Stomach smooth muscle (tissue), 2 donors: ENCODE measurements around the gene C2orf92.
"Not testable (repeated sequence)": the region's sequence is repeated elsewhere in the genome, so short reads cannot be mapped to it uniquely, and the experiment has no call there.

Experiments
- H3K27ac ChIP-seq: one replicate; pipeline ENCODE4 v1.7.0; 2013; ENCODE audit warnings: mild to moderate bottlenecking, low read length, inconsistent platforms
- H3K27me3 ChIP-seq, 2 donors: one replicate each; pipeline ENCODE4 v1.7.0; 2013; ENCODE audit warnings: low read length in 2 of 2; ENCODE audit not compliant: insufficient read depth in 2 of 2, control insufficient read depth in 1 of 2
- H3K36me3 ChIP-seq, 2 donors: one replicate each; pipeline ENCODE4 v1.7.0; 2013; ENCODE audit warnings: low read length in 2 of 2; ENCODE audit not compliant: control insufficient read depth in 2 of 2, insufficient read depth in 2 of 2
- H3K4me1 ChIP-seq: one replicate; pipeline ENCODE4 v1.7.0; 2013; ENCODE audit warnings: low read length; ENCODE audit not compliant: control insufficient read depth, insufficient read depth
- H3K4me3 ChIP-seq, 2 donors: one replicate each; pipeline ENCODE4 v1.7.0; 2013; ENCODE audit warnings: low read length in 2 of 2
- H3K9ac ChIP-seq, 2 donors: one replicate each; pipeline ENCODE4 v1.7.0; 2013; ENCODE audit warnings: low read length in 2 of 2, mild to moderate bottlenecking in 1 of 2
- H3K9me3 ChIP-seq, 2 donors: one replicate each; pipeline ENCODE4 v1.7.0; 2013; ENCODE audit warnings: low read length in 2 of 2; ENCODE audit not compliant: control insufficient read depth in 2 of 2
- donor health status: healthy.
- donor health status: Pancreatic carcinoma.

C2orf92 gene

DNA sequence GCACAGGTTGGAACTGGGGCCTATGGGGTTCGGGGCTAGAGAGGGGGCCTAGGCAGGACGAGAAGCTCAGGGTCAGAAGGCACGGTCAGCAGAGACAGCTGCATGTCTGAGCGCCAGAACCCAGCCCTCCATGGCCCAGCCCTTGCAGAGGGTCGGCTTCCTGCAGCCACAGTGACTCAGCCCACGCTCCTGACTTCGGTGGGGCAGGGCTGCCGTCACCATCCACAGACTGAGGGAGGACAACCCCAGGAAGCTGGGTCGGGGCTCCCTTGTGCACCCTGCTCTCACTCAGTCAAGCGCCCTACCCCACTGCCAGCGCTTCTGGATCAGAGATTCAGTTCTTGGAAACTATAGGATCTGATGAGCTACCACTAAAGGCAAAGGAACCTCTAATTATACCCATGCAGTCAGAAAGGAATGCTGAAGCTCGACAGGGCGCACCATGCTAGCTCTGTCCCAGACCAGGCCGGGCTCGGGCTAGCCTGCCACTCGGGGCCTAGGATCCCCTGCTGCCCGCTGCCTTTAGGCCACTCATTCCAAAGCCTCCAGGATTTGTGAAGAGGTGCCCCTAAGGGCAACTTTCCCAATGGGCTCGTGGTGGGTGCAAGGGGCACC is 8.6 kb upstream of the C2orf92 start:
- peaks cover 32% of the 10 kb centered on the region for H3K4me1 ChIP-seq

DNA sequence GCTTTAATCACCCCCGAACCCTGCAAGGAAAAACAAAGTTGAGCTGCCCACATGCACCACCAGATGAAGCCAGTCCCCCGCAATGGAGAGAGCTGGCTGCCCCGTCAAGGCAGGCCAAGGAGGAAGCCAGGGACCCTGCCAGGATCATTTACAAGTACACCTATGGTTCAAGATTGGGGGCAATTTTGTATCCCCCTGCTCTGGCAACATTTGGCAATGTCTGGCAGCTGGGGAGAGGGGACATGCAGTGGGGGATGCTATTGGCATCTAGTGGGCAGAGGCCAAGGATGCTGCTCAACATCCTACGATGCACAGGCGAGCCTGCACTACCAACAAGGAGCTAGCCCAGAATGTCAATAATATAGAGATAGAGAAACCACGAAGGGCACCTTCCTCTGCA is 7.6 kb upstream of the C2orf92 start:
- Histone ChIP-seq H3K27ac (no peak overlapping the region), H3K9ac (no peak overlapping the region), H3K4me3 (no peak overlapping the region)

More for the DNA sequence above, 8.6 kb upstream of the C2orf92 start:
- Histone ChIP-seq H3K27ac (no peak overlapping the region), H3K36me3 (peaks cover 9 to 31% of the 10 kb centered on the region in 2 donors), H3K4me3 (no peak overlapping the region), H3K9me3 (no peaks in the 10 kb centered on the region), H3K9ac (no peak overlapping the region), H3K27me3 (no peaks in the 10 kb centered on the region)

DNA sequence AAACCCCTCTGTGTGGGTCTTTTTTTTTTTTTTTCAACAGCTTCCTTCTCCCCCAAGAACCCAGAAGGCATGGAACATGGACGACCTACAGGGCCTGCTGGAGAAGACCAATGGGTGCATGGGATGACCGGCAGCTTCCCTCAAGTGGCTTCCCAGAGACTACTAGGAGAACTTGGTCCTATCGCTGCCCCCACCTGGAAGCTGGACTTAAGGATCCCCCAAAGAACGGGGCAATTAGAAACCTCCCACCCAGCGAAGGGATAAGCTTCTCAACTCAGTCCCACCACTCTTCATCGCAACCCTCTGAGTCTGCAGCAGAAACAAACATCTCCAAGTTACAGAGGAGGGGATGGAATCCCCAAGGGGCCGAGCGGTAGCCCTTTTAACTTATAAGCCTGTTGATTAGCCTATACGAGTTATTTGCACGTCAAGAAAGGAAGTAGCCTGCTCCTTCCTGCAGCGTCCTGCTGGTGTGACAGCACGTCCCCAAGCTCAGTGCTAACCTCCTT is 7.1 kb upstream of the C2orf92 start:
- H3K36me3 ChIP-seq: peaks cover 6 to 19% of the 10 kb centered on the region in 2 donors
- peak overlapping the region; percentile 73 to 75 for H3K9ac ChIP-seq
- H3K4me1 ChIP-seq: peaks cover 32% of the 10 kb centered on the region
- H3K27ac ChIP-seq: peak overlapping the region; percentile 73
- no peaks in the 10 kb centered on the region for H3K9me3 ChIP-seq
- peak overlapping the region; percentile 85 to 88 for H3K4me3 ChIP-seq
- H3K27me3 ChIP-seq: no peaks in the 10 kb centered on the region

More for the DNA sequence above, 7.6 kb upstream of the C2orf92 start:
- Histone ChIP-seq H3K4me1 (peaks cover 32% of the 10 kb centered on the region), H3K36me3 (peaks cover 9 to 24% of the 10 kb centered on the region in 2 donors), H3K27me3 (no peaks in the 10 kb centered on the region), H3K9me3 (no peaks in the 10 kb centered on the region)

DNA sequence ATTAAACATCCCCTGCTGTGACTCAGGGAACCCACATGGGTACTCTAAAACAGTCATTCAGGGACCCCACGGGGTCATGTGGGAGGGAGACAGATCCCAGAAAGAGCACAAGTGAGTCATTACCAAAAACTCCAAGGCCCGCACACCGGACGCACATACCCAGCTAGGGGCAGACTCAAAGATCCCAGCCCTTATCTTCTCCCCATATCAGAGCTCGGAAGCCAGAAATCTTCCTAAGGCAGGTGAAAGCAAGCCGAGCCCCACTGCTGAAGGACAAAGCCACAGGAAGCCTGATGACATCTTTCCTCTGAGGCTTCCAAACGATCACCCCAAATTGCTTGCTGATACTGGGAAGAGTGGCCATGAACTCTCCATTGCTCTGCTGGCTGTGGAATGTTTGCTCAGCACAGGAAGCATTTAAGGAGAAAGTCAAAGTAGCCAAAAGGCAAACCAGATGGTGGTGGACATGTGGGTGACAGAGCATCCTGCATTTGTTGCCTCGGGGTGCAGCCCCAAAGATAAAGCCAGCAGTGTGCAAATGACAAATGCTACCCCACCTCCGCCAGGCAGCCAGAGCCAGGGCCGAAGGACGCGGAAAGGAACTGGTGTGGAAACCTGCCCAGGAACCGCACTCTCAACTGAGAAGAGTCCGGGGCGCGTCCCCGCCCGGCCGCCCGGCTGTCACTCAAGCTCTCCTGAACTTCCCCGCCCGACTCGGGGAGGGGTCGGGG is 6.5 kb upstream of the C2orf92 start:
- peaks cover 5 to 14% of the 10 kb centered on the region in 2 donors for H3K36me3 ChIP-seq
- H3K27me3 ChIP-seq: no peaks in the 10 kb centered on the region
- peaks cover 32% of the 10 kb centered on the region for H3K4me1 ChIP-seq
- no peaks in the 10 kb centered on the region for H3K9me3 ChIP-seq
- peak overlapping the region; percentile 73 to 75 for H3K9ac ChIP-seq
- peak overlapping the region; percentile 85 to 88 for H3K4me3 ChIP-seq
- peak overlapping the region; percentile 73 for H3K27ac ChIP-seq

DNA sequence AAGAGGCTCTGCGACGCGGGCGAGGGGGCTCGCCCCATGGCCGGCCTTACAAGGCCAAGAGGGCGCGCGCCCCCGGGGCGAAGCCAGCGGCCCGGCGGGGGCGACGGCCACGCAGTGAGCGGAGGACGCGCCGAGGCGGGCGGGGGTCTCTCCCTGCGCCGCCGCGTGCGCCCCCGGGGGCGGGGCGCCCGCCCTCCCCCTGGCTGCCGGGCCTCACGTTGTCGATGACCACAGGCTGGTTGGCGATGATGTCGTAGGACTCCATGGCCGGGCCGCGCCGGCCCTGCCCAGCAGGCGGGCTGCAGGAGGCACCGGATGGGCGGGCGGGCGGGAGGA is 5.9 kb upstream of the C2orf92 start:
- no peaks in the 10 kb centered on the region for H3K9me3 ChIP-seq
- peak overlapping the region; percentile 73 to 75 for H3K9ac ChIP-seq
- peaks cover 32% of the 10 kb centered on the region for H3K4me1 ChIP-seq
- H3K27me3 ChIP-seq: no peaks in the 10 kb centered on the region
- peak overlapping the region; percentile 85 to 88 for H3K4me3 ChIP-seq
- H3K27ac ChIP-seq: peak overlapping the region; percentile 73
- H3K36me3 ChIP-seq: peaks cover 0 to 9% of the 10 kb centered on the region in 2 donors

DNA sequence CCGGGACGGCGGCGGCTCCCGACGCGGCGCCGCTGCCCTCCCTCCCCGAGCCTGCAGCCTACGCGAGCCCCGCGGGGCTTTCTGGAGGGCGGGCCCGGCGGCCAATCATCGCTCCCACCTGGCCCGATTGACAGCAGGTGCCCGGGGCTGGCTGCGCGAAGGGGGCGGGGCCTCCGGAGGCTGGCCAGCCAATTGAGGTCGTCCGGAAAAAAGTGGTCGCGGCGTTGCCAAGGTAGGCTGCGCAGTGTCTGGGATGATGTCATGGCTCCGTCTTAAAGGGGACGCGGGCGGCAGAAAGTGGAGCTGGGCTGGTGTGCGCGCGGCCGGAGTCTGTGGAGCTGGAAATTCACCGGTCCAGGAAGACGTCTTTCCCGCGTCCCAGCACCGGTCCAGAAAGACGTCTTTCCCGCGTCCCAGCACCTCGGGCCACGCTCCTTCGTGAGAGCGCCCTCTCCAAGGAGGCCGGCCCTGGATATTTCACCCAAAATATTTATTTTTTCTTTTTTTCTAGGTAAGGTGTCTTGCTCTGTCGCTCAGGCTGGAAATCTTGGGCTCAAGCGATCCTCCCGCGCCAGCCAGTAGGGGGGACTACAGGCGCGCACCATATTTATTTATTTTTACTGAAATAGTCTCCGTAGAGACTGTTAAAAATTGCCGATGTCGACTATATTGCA is 5.4 kb upstream of the C2orf92 start, which contains the start of gene ACTR1B:
ACTR1B (minus strand) TSS at position 83 of the 674 bp plus-strand sequence. CDS start 154 bp downstream, outside the sequence.
- no peaks in the 10 kb centered on the region for H3K9me3 ChIP-seq
- H3K27ac ChIP-seq: peak within 1 kb of the TSS; percentile 93
- H3K27me3 ChIP-seq: no peaks in the 10 kb centered on the region
- peaks cover 32% of the 10 kb centered on the region for H3K4me1 ChIP-seq
- peak within 1 kb of the TSS; percentile 87 to 90 for H3K9ac ChIP-seq
- H3K4me3 ChIP-seq: peak within 1 kb of the TSS; percentile 85 to 88
- peaks cover 0 to 3% of the 10 kb centered on the region in 2 donors for H3K36me3 ChIP-seq

DNA sequence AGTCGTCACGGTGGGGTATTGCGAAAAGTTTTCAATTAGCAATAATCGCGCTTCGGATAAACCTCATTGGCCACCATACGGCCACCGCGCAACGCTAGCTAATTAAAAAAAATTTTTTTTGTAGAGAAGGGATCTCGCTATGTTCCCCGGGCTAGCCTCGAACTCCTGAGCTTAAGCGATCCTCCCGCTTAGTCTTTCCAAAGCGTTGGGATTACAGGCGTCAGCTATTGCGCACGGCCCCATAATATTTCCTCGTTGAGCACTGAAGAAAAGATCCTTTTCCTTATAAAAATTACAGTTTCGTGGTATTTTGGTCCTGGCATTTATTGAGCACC is 4.9 kb upstream of the C2orf92 start:
- H3K4me3 ChIP-seq: peak overlapping the region; percentile 76 to 88
- peaks cover 32% of the 10 kb centered on the region for H3K4me1 ChIP-seq
- peak overlapping the region; percentile 93 for H3K27ac ChIP-seq
- peak overlapping the region; percentile 87 to 90 for H3K9ac ChIP-seq
- H3K9me3 ChIP-seq: no peaks in the 10 kb centered on the region
- H3K27me3 ChIP-seq: no peaks in the 10 kb centered on the region
- H3K36me3 ChIP-seq: peaks cover 0 to 2% of the 10 kb centered on the region in 2 donors

DNA sequence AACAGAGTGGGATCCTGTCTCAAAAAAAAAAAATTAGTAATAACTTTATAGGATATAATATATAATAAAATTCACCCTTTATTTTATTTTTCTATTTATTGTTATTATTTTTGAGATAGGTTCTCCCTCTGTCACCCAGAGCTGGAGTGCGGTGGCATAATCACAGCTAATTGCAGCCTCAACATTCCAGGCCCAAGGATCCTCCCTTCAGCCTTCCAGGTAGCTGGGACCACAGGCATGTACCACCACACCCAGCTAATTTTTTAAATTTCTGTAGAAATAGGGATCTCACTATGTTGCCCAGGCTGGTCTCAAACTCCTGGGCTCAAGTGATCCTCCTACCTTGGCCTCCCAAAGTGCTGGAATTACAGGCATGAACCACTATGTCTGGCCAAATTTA is 958 bp downstream of the C2orf92 start:
- no peak overlapping the region for H3K27ac ChIP-seq
- no peaks in the 10 kb centered on the region for H3K36me3 ChIP-seq
- H3K4me3 ChIP-seq: no peak overlapping the region
- H3K4me1 ChIP-seq: no peaks in the 10 kb centered on the region
- H3K9ac ChIP-seq: no peak overlapping the region
- H3K27me3 ChIP-seq: no peaks in the 10 kb centered on the region
- H3K9me3 ChIP-seq: no peaks in the 10 kb centered on the region

DNA sequence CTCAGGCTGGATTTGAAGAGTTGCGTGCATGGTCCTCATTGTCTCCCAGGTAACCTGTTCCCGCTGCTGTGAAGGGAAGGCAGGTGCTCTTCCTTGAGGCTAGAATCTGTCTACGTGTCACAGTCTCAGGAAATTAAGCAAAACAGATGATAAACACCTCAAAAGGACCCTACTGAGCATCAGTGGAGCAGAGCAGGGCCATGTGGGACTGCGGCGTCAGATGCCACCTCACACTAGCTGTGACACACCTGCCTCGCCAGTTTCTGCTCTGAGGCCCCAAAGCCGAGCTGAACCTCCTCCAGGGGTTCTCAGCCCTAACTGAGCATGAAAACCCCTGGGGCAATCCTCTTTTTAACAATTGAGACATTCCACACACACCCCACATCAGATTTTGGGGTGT is 2.0 kb downstream of the C2orf92 start:
- no peak overlapping the region for H3K4me3 ChIP-seq
- H3K36me3 ChIP-seq: no peaks in the 10 kb centered on the region
- H3K27me3 ChIP-seq: no peaks in the 10 kb centered on the region
- H3K9ac ChIP-seq: no peak overlapping the region
- no peaks in the 10 kb centered on the region for H3K9me3 ChIP-seq
- no peak overlapping the region for H3K27ac ChIP-seq
- no peaks in the 10 kb centered on the region for H3K4me1 ChIP-seq

DNA sequence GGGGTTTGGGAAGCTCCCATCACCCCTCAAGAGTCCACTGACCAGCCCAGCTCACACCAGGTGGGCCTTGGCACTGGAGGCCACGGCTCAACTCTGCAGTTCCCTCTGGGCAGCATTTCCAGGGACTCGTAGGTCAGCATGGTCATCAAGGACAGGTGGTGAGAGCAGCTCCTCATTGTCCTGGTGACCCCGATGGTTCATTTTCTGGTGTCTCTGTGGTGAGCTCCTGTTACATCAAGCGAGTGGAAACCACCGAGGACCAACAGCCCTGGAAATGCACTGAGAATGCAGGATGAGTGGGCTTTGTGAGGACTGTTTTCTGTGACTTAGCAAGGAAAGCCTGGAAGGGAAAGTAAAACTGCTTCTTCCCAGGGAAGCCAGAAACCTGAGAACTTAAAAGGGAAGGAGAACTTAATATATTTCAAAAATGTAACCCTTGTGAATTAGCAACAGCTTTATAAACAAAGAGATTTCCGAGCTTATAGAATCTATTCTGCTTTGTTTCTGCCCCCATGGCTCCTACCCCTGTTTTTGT is 3.2 kb downstream of the C2orf92 start:
- not testable (repeated sequence) for H3K27ac ChIP-seq, H3K4me3 ChIP-seq, H3K4me1 ChIP-seq, H3K27me3 ChIP-seq, H3K9ac ChIP-seq, H3K36me3 ChIP-seq, H3K9me3 ChIP-seq
